Measurements from ENCODE around the gene TTC7B.

Gene TTC7B

DNA sequence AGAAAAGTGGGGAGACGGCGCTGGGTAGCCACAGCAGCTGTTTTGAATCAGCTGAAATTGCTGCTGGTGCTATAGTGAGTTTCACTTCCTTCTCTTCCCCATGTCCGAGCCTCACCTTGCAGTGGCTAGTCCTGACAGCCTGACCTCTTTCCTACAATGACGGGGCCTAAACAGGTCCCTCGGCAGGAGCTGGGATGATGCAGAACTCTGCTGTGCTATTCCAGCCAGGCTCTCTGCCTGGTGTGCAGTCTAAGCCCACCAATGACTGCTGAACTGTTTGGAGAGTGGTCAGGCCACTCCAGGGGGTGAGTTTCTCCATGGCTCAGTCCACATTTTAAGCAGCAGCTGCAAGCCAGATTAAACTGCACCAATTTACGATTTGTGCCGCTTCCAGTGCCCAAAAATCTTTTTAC is 207.3 kb downstream of the TTC7B start:
- FAIRE-seq (no peak), DNase-seq (ENCODE audit: insufficient read length, low spot score) (no peak)

DNA sequence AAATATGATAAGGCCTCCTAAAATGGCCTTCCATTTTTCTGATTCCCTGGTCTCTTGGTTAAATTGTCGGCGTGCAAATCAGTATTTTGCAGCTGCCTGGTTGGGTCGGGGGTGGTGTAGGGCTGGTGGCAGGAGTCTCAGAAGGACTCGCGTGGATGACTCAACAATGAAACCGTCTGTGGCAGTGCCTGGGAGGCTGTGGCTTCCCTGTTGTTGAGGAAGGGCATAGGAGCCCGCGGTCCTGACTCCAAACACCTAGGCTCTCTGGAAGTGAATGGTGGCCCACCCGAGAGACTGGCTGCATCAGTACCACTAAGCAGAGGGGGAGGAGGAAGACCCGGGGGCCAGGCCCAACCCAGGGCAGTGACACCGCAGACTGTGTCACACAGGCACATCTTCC is 207.9 kb downstream of the TTC7B start:
- no peak for DNase-seq (ENCODE audit: insufficient read length, low spot score)
- FAIRE-seq, result no peak

GRCh38 chr14:90607141-90607540 is 209.1 kb downstream of the TTC7B start:
- DNase-seq (ENCODE audit: insufficient read length, low spot score) (no peak), FAIRE-seq (no peak)

GRCh38 chr14:90606434-90606833 is 209.8 kb downstream of the TTC7B start:
- no peak for DNase-seq (ENCODE audit: insufficient read length, low spot score)
- FAIRE-seq, result no peak

DNA sequence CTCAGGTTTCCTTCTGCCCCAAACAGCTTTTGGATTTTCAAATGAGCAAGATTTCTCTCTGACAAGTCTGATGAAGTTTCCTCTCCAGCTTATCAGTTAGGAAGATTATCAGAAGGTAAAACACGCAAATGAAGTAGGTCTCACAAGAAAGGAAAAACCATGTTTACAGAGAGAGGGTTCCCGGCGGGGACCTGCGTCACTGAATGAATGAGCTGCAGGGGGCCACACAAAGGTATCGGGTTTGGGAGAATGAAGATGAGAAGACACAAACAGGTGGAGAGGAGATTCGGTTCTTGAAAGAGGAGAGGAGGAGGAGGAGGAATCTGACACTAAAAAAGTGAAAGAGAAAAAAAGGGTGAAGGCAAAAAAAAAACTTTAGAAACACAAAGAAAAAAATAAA is 210.8 kb downstream of the TTC7B start:
- no peak for FAIRE-seq
- DNase-seq (ENCODE audit: insufficient read length, low spot score), result no peak

DNA sequence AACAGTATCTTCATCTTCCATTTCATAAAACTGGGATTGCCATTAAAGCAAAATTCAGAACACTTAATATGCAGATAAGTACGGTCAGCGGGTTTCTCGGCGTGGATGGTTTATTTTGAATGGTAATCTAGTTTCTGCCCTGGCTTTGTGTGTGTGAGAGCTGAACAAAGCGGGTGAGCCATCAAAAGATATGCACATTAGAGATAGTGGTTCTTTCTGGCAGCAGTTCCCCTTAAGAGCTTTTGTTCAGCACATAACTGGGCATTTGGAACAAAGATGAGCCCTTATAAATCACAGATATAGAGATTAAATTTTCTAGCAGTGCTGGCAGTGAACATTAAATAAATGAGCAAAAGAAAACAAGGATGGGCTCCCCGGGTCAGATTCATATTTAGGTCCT is 211.9 kb downstream of the TTC7B start:
- DNase-seq (ENCODE audit: insufficient read length, low spot score) (no peak), FAIRE-seq (no peak)

DNA sequence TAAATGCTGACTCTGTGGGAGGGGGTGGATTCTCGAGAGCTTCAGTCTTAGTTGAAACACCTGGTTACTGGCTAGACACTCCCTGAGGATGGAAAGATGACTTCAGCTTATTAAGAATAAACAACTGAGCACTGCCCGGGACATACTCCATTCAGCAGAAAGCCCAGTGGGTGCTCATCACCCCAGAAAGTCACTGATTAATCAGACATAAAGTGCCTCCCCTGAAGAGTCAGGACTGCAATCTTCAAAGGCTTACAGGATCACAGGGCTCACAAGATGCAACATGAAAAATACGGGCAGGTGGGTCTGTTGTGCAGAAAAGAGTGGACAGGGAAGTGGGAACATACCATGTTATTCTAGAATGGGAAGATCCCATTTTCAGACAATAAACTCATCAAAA is 212.4 kb downstream of the TTC7B start:
- no peak for FAIRE-seq
- DNase-seq (ENCODE audit: insufficient read length, low spot score), result no peak

GRCh38 chr14:90603336-90603735 is 212.9 kb downstream of the TTC7B start:
- no peak for FAIRE-seq

GRCh38 chr14:90602088-90602687 is 214.0 kb downstream of the TTC7B start:
- no peak for FAIRE-seq
- DNase-seq (ENCODE audit: insufficient read length, low spot score), result no peak

More at GRCh38 chr14:90603336-90603735, 212.9 kb downstream of the TTC7B start:
- no peak for DNase-seq (ENCODE audit: insufficient read length, low spot score)

DNA sequence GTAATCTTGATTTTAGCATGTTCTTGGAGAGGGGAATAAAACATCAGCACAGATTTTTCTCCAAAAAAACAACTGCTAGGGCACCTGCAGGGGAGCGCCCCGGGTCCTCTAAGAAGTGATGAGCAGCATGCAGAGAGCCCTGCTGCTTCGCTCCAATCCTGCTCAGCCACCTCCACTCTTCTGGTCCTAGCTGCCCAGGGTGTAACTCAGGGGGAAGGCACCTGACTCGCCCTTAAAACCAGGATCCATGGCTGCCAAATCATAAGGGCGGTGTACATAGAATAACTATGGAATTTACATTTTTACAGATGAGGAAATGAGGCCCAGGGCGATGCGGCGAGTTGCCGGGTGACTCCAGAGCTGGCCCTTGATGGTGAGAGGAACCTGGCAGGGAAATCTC is 214.7 kb downstream of the TTC7B start:
- FAIRE-seq (no peak), DNase-seq (ENCODE audit: insufficient read length, low spot score) (no peak)

- no peak for FAIRE-seq
- no peak for DNase-seq (ENCODE audit: insufficient read length, low spot score)
These were observed 215.6 kb downstream of the TTC7B start for GRCh38 chr14:90600619-90601018.

- DNase-seq (ENCODE audit: insufficient read length, low spot score) (no peak), FAIRE-seq (no peak)
These were observed 216.3 kb downstream of the TTC7B start for GRCh38 chr14:90599748-90600507.

DNA sequence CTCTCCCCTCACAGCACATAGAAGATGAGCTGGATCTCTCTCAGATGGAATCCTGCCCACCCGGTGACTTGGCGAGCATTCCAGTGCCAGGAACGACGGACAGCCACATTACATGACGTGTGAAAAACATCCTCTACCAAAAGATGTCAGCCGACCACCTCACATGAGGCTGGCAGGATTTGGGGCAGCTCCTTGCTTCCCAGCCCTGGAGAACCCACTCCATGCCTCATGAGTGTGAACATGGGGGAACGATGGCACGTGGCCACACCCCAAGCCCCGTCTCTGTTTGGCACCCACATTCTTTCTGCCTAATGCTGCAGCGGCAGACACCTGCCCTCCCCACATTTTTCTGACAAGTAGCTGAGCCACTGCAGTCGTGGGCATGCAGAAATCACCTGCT is 216.9 kb downstream of the TTC7B start:
- FAIRE-seq, result no peak
- no peak for DNase-seq (ENCODE audit: insufficient read length, low spot score)

DNA sequence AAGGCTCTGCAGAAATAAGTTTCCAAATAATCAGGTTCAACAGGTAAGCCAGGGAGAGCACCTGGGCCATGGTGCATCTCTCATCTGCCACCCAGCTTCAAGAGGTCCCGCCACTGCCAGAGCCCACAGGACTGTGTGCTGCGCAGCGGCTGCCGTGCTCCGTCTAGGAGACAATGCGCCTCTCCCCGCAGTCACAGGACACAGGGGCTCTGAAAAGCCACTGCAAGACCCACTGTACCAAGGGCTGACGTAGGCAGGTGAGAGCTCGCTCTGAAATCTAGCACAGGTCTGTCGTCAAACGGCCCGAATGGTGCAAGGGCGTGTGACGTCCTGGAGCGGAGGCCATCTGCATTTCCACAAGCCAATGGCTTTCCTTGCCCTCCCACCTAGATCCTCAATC is 218.3 kb downstream of the TTC7B start:
- no peak for DNase-seq (ENCODE audit: insufficient read length, low spot score)
- no peak for FAIRE-seq

GRCh38 chr14:90596733-90597132 is 219.5 kb downstream of the TTC7B start:
- DNase-seq (ENCODE audit: insufficient read length, low spot score), result no peak
- no peak for FAIRE-seq

- DNase-seq (ENCODE audit: insufficient read length, low spot score), result no peak
- FAIRE-seq, result no peak
These were observed 222.8 kb downstream of the TTC7B start for GRCh38 chr14:90593254-90594040.

DNA sequence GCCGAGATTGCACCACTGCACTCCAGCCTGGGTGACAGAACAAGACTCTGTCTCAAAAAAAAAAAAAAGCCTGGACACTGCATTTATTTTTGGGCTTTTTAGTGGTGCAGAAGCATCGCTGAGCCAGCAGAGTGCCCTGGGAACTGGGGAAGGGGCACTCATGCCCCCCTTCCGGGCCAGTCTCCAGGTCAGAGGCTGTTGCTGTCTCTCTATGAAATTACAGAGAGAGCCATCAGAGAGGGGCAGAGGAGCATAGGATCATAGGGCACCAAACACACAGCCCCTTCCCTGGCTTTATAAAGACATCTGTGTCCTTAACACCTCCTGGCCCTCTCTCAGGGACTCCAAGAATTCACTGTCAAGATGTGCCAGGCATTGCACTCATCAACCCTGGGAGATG is 223.6 kb downstream of the TTC7B start:
- no peak for FAIRE-seq
- DNase-seq (ENCODE audit: insufficient read length, low spot score), result no peak

GRCh38 chr14:90587918-90588317 is 228.3 kb downstream of the TTC7B start:
- FAIRE-seq, result no peak

GRCh38 chr14:90587252-90587910 is 228.8 kb downstream of the TTC7B start:
- DNase-seq (ENCODE audit: insufficient read length, low spot score) (no peak), FAIRE-seq (no peak)

More at GRCh38 chr14:90587918-90588317, 228.3 kb downstream of the TTC7B start:
- no peak for DNase-seq (ENCODE audit: insufficient read length, low spot score)

GRCh38 chr14:90585106-90585505 is 231.1 kb downstream of the TTC7B start:
- no peak for FAIRE-seq
- DNase-seq (ENCODE audit: insufficient read length, low spot score), result no peak

DNA sequence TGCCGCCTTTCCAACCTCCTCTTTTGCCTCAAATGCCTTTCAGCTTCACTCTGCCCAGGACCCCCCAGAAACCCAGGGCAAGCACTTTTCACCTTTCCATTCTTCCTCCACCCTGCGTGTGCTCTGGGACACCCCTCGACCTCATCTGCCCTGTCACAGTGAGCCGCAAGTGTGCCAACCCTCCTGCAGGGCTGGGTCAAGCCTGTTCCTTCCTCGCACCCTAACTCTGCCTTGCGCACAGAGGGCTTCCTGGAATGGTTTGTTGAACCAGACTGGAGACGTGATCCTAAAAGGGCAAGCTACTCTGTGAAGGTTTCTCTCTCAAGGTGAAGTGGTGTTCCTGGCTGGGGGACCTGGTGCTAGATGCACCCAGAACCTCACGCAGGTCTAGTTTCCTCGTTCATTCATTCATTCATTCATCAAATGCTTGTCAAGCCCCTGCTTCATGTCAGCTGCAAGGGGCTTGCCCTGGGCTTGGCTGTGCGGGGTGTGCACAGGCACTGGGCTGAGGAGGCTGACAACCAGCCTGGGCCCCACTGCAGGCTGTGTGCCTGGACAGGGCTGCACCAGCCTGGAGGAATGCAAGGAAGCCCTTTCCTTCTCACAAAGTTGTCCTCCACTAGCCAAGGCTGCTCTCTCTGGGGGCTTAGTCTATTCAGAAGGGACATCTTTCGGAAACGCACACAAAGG is 232.2 kb downstream of the TTC7B start:
- DNase-seq (ENCODE audit: insufficient read length, low spot score) (no peak), FAIRE-seq (no peak)
